Dedifferentiated amniotic fluid mesenchymal stem cell (primary cell): ENCODE measurements around the gene CALD1.

ENCODE experiments used
- DNase-seq: peaks from one replicate; pipeline ENCODE4 v3.0.0-alpha.2; 2016; ENCODE audit errors: extremely low spot score

CALD1 gene

DNA sequence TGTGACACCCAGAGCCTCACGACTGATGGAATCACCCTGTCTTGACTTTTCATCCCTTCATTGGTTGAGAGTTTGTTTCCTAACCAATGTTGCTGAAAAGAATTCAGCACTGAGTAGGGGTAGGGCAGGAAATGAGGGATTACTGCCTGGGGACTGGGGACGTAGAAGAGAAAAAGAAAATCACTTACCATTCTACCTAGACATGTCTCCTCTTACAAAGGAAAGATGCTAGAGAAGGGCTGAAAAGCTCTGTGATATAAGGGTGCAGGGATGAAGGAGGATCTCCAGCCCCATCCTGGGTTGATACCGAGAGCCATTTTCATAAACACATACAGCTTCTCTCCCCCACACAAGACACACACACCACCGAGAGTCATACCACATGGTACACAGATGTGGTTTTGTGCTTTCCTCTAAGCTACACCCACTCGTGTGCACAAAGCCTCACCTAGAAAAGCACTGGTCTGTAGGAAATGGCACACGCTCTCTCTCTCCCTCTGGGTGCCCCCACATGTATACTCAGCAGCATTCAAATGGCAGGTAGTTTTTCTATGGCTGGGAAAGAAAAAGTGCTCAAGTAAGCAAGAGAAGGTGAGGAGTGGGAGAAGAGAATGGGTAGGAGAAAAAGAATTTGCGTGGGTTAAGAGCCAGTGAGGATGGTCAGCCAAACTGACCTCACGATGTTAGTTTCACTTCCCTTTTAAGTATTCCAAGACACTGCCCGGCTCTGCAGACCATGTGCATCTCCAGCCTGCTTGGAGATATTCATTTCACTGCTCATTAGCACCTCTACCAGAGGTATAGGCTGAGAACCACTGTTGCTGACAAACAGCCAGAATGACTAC lies 85.8 kb downstream of the CALD1 start:
- peak; percentile 50 for DNase-seq

- DNase-seq = peak; percentile 61
Observed at GRCh38 chr7:134866617-134867016, 87.2 kb downstream of the CALD1 start.

DNA sequence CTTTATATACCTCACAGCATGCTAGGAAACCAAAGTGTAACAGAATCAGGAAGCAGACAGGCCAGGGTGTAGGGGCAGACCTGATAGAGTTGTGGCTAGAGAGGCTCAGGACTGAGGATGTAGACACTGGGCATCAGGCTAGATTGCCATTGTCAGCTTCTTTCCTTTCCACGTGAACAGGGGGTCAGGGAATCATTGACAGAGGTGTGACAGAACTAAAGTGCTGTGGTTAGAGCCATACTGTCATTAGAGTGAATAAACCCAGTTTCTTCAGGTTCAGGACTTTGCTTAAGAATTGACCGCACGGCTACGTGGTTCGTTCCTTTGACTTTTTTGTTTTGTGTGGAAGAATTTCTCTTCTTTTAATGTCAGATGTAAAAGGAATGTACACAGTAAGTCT lies 90.7 kb downstream of the CALD1 start:
- no peak for DNase-seq

DNA sequence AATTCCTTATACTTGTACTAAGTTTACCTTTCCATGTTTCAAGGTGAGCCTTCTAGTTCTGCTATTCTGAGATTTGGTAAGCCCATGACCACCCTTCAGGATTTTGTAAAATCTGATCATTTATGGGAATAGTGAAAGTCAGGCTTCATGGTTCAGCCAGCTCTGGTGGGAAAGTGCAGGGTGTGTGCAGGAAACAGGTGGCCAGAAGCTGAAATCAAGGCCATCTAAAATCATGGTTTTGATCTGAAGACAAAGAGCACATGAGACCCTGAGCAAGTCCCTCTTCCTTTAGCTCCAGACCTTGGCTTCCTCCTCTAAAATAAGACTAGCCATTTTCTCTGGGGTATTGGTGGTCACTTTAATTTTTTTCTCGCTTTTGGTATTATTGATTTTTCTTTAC lies 91.3 kb downstream of the CALD1 start:
- DNase-seq = no peak

DNA sequence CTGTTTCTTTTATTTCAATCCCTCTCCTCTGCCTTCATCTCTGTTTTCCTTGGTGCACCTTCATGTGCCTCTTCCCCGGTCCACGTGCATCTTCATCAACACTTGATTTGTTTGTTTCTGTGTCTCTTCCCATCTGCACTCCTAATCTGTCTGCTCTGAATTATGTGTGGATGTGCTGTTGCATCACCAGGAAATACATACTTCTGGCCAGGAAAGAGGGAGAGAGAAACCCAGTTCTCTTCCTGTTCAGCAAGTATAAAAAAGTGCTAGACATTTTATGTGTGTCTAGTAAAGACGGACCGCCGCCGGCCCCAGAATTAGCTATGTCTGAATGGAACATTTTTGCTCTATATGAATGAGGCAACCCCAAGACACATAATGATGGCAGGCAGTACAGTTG lies 93.8 kb downstream of the CALD1 start:
- DNase-seq = peak; percentile 65

GRCh38 chr7:134874407-134874806 lies 95.0 kb downstream of the CALD1 start:
- no peak for DNase-seq

DNA sequence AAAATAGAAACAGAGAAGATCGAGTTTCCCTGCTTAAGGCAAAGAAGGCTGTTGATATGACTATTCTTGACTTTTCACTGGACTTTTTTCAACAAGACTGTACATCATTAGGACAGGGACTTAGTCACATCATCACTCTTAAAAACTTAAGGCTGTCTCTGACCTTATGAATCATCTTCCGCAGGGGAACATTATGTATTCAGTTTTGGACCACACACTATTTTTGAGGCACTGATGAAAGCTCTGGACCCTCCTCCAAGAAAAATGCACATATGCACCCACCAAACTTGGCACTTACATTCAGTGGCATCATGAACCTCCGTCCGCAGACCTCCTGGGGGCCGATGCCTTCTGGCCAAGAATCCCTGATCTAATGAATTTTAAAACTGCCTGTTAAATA lies 96.4 kb downstream of the CALD1 start:
- no peak for DNase-seq

DNA sequence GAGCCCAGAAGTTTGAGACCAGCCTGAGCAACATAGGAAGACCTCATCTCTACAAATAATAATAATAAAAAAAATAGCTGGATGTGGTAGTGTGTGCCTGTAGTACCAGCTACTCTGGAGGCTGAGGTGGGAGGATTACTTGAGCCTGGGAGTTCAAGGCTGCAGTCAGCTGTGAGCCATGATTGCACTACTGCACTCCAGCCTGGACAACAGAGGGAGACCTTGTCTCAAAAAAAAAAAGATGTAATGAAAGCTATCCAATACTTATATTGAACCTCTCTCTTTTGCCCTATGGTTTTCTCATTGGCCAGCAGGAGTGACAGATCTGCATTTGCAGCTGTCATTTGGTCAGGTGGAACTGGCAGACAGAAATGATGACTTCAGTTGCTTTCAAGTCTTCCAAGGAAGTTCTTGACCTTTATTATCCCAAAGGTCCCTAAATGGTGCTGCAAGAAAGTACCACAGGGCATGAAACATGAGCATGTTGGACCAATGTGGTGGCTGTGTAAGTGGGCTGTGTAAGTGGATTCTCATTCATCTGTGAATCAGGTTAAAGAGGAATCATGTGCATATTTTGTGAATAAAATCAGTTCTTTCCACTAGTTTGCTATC lies 99.4 kb downstream of the CALD1 start:
- DNase-seq = no peak

- DNase-seq = no peak
Observed at GRCh38 chr7:134879815-134880475, 100.5 kb downstream of the CALD1 start.

GRCh38 chr7:134882481-134882880 lies 103.0 kb downstream of the CALD1 start:
- DNase-seq = no peak

DNA sequence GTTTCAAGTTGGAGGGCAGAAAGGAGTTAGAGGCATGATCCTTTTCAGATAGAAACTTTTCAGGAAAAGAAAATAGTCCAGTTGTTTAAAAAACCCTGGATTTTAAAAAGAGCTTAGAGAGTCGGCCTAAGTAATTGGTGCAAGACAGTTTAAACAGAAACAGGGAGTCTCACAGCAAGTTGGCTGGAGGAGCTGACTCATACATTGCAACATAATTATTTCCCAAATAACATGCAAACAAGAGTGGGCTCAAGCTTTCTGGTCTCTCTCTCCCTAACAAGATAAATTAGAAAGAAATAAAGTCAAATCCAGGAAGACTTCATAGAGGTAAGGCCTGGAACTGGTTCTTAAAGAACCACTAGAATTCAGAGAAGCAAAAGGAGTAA lies 106.5 kb downstream of the CALD1 start:
- peak; percentile 90 for DNase-seq

GRCh38 chr7:134886353-134887057 lies 107.1 kb downstream of the CALD1 start:
- DNase-seq = no peak

DNA sequence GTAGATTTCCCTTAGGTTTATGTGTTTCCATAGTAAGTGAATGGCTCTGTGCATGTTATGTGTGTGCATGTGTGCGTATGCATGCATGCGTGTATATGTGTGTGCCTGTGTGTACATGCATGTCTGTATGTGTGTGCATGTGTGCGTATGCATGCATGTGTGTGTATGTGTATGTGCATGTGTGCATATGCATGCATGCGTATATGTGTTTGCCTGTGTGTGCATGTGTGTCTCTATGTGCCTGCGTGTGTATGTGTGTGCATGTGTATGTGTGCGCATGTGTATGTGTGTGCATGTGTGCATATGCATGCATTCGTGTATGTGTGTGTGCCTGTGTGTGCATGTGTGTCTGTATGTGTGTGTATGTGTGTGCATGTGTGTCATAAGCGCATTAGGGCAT lies 108.1 kb downstream of the CALD1 start:
- DNase-seq = no peak

DNA sequence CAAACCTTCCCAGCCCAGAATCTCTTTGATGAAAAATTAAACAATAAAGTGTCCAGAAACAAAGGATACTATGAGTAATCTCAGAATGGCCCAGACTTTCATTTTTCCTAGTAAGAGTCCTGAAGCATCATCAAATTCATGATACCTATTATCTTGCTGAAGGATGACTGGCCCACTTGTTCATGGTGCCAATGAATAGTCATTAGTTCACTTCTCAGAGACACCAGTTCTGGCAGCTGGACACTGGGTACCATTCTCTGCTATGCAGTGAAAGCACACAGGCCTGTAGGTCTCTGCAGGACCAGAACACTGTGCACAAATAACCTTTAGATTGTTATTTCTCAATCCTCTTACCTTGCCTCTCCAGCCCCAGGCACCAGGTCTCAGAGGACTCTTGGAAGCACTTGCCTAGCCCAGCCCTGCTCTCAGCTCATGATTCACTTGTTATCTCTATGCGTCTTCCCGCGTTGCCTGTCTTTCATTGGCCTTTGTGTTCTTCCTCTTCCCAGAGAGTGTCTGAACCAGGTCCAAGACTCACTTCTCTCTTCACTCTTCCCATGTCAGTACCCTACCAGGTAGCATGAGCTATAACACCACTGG lies 108.8 kb downstream of the CALD1 start:
- no peak for DNase-seq

DNA sequence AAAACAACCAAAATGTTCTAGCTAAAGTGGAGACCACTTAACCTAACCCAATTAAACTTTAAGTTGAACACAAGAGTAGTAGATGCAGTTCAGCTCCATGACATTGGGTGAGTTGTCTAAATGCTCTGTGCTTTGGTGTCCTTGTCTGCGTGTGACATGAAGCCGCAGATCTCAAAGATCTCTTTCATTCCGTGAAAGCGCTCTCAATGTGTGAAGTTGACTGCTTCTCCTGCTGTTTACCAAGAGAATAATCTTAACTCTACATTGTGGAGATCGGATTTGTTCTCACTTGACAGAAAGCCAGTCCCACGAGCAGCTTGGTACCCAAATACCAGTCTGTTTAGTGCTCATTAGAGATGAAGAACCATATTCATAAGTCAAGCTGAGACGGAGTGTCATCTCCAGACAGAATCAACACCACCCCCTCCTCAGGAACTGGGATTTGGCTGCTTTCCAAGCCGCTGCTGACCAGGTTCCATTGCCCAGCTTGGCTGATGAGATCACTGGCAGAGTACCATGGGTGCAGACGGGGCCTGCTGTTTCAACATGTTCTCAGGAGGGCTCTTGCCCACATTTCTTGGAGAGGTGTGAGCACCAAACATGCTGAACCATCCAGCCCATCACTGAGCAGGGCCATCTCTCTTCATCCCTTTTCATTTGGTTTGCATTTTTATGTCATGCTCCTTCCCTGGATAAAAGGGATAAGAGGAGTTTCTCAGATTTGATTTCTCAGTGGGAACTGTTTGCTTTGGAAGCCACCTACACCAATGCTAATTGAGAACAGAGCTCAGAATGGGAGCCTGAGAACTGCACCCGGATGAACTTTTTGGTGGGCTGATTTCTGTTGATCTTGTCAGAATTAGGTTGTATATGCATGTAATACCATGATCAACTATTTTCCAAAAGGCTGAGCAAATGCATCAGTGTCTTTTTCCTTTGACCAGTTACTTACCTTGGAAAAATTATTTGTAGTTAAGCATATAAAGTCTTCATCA lies 111.1 kb downstream of the CALD1 start:
- no peak for DNase-seq

DNA sequence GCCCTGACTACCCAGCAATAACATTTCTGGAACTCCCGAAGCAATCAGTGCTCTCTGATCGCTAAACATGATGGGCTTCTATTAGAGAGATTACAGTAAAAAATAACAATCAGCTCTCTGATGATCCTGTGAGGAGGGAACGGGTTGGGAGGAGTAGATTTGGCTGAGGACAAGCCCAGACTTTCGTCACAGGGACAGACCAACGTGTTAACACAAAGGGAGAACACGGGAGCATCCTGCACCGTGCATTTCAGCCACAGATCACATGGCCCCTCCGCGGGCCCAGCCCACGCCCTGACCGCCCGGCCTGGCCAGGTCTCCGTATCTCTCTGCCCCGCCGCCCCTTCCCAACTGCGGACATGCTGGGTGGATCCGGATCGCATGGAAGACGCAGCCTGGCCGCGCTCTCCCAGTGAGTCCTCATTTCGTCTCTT lies 111.8 kb downstream of the CALD1 start:
- DNase-seq = peak; percentile 84

DNA sequence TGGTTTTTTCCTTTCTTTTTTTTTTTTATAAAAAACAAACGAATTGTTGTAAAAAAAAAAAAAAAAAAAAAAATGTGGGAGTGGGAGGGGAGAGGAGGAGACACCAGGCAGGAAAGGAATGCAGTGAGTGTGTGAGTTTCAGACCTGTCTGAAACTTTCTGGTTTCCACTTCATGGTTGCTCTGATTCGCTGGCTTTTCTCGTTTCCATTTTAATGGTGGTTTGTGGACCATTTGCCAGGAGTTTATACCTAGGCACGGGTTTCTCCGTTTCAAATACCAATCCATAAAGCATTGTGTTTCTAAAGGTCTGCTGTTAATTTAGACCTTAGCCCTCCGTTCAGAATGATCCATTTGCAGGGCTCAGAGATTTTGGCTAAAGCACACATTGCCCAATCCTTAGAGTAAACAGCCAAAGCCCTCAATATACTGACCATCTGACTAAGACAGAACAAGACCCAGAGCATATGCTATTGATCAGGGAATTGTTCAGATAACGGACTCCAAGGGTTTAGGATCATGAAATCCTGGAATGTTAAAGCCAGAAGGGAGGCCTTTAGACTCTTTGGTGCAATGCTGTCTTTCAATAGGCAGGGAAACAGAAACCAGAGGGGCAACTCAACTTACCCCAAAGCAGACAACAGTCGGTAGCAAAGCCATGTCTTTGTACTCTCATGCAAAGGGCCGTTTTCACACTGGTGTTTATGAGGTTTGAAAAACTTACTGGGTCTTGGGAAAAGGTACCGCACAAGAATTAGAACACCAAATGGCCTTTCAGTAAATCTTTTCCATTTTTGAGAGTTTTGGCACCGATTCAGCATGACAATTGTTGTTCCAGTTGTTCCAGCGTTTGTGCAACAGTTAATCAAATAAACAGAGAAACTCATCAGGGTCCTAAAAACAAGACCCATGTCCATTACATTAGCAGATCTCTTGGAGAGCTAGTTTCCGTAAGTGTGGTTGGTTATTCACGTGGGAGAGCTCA lies 112.6 kb downstream of the CALD1 start:
- DNase-seq = peak; percentile 68

GRCh38 chr7:134892963-134893362 lies 113.5 kb downstream of the CALD1 start:
- no peak for DNase-seq

- DNase-seq = no peak
Observed at GRCh38 chr7:134893920-134894319, 114.5 kb downstream of the CALD1 start.
